NAMALWA (cell line): Measurements from ENCODE around the gene GADD45GIP1.
"Not testable (repeated sequence)": the region's sequence is repeated elsewhere in the genome, so short reads cannot be mapped to it uniquely, and the experiment has no call there.

Experiments used
- DNase-seq: peaks from one replicate; pipeline ENCODE4 v3.0.0-alpha.2; 2015; ENCODE audit warnings: low spot score

GADD45GIP1 gene

GRCh38 chr19:12987781-12988180, 30.8 kb upstream of the GADD45GIP1 start:
- DNase-seq = peak; percentile 41

- DNase-seq = no peak
Measured at GRCh38 chr19:12987190-12987589, 30.2 kb upstream of the GADD45GIP1 start.

DNA sequence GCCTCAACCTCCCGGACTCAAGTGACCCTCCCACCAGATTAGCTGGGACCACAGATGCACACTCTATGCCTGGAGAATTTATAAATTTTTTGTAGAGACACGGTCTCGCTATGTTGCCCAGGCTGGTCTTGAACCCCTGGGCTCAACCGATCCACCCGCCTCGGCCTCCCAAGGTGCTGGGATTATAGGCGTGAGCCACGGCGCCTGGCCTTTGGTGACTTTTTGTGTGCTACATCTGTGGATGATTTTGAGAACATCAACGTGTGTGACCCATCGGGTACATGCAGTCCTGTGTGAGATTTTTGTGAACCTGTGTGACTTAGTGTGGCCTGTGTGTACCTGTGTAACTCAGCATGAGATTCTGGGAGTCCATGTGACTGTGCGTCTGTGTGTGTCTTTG, 29.7 kb upstream of the GADD45GIP1 start:
- no peak for DNase-seq

DNA sequence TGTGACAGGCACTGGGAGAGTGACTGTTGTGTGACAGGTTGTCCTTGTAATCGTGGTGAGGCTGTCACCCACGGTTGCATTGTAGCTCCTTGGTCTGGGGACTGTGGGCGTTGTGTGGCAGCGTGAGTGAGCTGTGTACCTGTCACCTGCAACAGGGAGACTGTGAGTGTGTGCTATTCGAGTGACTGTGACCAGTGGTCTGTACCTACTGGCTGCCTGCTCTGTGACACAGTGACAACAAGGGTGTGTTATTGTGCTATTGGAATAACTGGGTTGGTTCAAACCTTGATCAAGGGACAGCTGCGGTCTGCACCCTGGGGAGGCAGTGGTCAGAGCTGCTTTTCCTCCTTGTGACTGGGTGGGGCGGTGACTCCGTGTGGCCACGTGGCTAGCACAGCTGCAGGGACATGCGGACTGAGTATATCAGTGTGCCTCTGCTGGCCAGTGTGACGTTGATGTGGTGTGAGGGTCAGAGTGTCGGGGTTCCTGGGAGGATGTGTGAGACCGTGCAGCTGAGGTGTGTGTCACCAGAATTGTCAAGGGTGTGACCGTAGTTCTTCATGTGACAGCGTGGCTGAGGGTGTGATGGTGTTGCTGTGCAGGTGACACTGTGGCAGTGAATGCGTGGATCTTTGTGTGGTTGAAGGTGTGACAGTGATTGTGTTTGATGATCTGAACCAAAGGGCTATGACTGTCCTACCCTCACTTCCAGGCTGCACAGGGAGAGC, 28.2 kb upstream of the GADD45GIP1 start:
- peak; percentile 56 for DNase-seq

GRCh38 chr19:12984683-12985048, 27.6 kb upstream of the GADD45GIP1 start:
- DNase-seq = peak; percentile 45

DNA sequence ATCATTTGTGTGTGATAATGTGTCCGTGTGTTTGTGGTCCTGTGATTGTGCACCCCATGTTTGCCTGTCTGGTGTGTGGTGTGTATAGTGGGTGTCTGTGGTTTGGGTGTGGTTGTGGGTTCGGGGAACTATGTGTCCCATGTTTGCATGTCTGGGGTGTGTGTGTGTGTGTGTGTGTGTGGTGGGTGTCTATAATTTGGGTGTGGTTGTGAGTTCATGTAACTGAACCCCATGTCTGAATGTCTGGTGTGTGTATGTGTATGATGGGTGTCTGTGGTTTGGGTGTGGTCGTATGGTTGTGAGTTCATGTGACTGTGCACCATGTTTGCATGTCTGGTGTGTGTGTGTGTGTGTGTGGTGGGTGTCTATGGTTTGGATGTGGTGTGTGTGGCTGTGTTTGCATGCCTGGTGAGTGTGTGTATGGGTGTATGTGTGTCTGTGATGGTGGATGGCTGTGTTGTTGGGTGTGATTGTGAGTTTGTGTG, 27.2 kb upstream of the GADD45GIP1 start:
- DNase-seq = no peak

GRCh38 chr19:12983542-12984142, 26.6 kb upstream of the GADD45GIP1 start:
- DNase-seq = peak; percentile 80

GRCh38 chr19:12983091-12983490, 26.1 kb upstream of the GADD45GIP1 start:
- no peak for DNase-seq

- no peak for DNase-seq
Measured at GRCh38 chr19:12982648-12983047, 25.6 kb upstream of the GADD45GIP1 start.

DNA sequence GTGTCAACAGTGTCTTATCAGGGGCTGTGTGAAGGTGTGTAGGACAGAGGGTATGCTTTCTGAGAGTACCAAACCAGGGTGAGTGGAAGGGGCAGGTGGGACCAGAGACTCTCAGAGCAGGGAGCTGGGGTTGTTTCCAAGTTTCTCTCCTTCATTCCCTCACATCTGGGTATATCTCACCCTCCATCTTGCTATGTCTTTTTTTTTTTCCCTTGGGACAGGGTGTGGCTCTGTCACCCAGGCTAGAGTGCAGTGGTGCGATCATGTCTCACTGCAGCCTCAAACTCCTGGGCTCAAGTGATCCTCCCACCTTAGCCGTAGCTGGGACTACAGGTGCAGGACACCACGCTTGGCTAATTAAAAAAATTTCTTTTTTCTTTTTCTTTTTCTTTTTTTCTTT, 23.0 kb upstream of the GADD45GIP1 start:
- DNase-seq = peak; percentile 38

- DNase-seq = not testable (repeated sequence)
Measured at GRCh38 chr19:12976109-12976508, 19.1 kb upstream of the GADD45GIP1 start.

GRCh38 chr19:12975221-12975741, 18.3 kb upstream of the GADD45GIP1 start:
- DNase-seq = no peak

- DNase-seq = no peak
Measured at GRCh38 chr19:12974301-12975220, 17.5 kb upstream of the GADD45GIP1 start.

DNA sequence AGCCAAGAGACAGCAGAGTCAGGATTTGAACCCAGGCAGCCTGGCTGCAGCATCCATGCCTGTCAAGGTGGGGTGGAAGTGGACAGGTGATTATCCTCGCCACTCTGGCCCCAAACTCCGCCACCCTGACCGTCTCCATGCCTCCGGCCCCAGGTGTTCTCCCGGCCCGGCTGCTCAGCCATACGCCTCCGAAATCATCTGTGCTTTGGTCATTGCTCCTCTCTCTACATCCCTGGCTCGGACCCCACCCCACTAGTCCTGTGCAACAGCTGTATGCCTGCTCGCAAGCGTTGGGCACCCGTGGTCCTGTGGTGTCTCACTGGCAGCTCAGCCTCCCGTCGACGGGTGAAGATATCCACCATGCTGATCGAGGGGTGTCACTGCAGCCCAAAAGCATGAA, 16.2 kb upstream of the GADD45GIP1 start:
- no peak for DNase-seq

- no peak for DNase-seq
Measured at GRCh38 chr19:12970070-12970820, 13.2 kb upstream of the GADD45GIP1 start.

DNA sequence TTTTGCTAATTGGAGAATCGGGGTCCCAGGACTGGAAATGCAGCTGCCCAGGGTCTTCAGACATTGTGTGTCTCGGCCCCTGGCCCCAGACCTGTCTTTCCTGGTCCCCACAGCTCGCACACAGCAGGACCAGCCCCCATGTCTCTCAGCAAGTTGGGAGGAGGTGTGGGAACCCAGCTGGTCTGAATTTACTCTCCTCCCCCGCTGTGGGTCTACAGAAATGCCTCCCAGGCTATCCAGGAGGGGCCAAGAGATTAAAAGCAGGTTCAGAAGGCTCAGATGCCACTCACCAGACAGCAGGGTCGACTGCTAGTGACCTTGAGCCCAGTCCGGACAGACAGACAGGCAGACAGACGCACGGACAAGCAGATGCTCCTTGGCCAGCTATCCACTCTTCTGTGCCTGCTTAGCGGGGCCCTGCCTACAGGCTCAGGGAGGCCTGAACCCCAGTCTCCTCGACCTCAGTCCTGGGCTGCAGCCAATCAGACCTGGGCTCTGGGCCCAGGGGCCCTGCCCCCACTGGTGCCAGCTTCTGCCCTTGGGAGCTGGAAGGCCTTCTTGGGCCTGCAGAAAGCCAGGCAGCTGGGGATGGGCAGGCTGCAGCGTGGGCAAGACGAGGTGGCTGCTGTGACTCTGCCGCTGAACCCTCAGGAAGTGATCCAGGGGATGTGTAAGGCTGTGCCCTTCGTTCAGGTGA, 12.4 kb upstream of the GADD45GIP1 start, which contains the start of gene DAND5:
TSS of gene DAND5 (plus strand) at position 285 of the 697 bp plus-strand sequence. CDS start at position 370, 85 bp downstream.
- DNase-seq = no peak

DNA sequence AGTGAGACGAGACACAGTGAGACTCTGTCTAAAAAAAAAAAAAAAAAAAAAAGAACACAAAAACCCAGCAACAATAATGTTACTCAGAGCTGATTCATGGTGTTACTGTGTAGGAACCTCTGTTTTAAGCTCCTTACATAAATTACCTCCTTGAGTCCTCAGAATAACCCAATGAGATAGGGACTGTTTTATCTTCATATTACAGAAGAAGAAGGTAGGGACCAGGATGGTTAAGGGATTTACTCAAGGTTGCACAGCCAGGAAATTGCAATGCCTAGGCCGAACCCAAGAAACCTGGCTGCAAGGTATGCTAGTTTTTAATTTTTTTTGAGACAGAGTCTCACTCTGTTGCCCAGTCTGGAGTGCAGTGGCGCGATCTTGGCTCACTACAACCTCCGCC, 10.9 kb upstream of the GADD45GIP1 start:
- no peak for DNase-seq

- DNase-seq = no peak
Measured at GRCh38 chr19:12965812-12966135, 8.8 kb upstream of the GADD45GIP1 start.

DNA sequence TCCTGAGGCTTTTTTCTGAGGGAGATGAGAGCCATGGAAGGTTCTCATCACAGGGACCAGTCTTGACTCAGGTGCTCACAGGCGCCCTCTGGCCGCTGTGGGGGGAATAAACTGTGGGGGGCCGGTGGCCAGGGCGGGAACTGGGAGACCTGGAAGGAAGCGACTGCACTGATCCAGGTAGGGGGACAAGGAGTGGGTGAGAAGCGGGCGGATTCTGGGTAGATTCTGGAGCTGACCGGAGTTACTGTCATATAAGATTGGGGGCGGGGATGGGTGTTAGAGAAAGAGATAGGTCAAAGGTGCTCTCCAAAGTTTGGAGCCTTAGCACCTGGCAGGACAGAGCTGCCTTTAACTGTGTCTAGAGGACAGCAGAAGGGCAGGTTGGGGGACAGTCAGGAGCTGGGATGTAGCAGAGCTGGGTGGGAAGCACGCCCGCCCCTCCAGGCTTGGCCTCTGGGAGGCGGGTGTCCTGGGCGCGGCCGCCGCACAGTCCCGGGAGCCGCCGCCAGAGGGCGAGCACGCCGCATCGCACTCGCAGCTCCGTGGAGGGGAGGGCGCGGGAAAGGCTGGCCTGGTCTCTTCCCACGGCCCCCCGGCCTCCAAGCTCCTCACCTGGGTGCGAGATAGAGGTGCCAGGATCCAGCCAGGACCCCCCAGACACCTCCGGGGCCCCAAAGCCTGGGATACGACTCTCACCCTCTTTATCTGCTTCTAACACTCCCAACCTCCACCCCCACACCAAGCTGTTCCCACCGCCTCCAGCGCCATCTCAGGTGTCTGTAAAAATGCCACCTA, 8.2 kb upstream of the GADD45GIP1 start:
- peak; percentile 88 for DNase-seq

DNA sequence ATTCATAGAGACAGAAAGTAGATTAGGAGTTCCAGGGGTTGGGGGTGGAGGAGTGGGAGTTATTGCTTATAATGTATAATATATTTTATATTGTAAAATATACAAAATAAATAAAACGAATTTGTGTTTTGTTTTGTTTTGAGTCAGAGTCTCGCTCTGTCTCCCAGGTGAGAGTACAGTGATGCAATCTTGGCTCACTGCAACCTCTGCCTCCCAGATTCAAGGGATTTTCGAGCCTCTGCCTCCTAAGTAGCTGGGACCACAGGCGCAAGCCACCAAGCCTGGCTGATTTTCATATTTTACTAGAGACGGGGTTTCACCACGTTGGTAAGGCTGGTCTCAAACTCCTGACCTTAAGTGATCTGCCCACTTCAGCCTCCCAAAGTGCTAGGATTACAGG, 2.5 kb upstream of the GADD45GIP1 start:
- DNase-seq = no peak
